Loucy (cell line): ENCODE measurements around the gene AHCYL1.
A peak's percentile ranks its signal among the peaks of the same experiment; 100 is the strongest.

Experiments used
- H2AFZ ChIP-seq: fragments of 200-600 bp; sonication (generic); 2 replicates; pipeline ENCODE4 v1.6.0; 2016; ENCODE audit warnings: antibody characterized with exemption, mild to moderate bottlenecking, low read length, moderate library complexity
- H3F3A ChIP-seq: fragments of 200-600 bp; 2 replicates; pipeline ENCODE4 v1.6.0; 2016; ENCODE audit warnings: antibody characterized with exemption, low read depth, mild to moderate bottlenecking
- H3K27me3 ChIP-seq: fragments of 200-600 bp; sonication (generic); 2 replicates; pipeline ENCODE4 v1.6.1; 2014; ENCODE audit warnings: low read length, mild to moderate bottlenecking; ENCODE audit not compliant: insufficient read depth, poor library complexity, severe bottlenecking
- H3K36me3 ChIP-seq: fragments of 200-600 bp; sonication (generic); 2 replicates; pipeline ENCODE4 v1.6.1; 2016; ENCODE audit warnings: low read length; ENCODE audit not compliant: insufficient read depth
- H3K4me1 ChIP-seq: fragments of 200-600 bp; sonication (generic); 2 replicates; pipeline ENCODE4 v1.5.1; 2014; ENCODE audit warnings: low read length, mild to moderate bottlenecking; ENCODE audit not compliant: insufficient read depth, poor library complexity, severe bottlenecking
- H3K4me2 ChIP-seq: fragments of 200-600 bp; sonication (generic); 2 replicates; pipeline ENCODE4 v1.6.0; 2014; ENCODE audit warnings: antibody characterized with exemption, low read length, low read depth, mild to moderate bottlenecking; ENCODE audit not compliant: poor library complexity, severe bottlenecking
- H3K4me3 ChIP-seq: fragments of 200-600 bp; sonication (generic); 2 replicates; pipeline ENCODE4 v1.5.1; 2014; ENCODE audit warnings: low read length, mild to moderate bottlenecking, mixed read lengths; ENCODE audit not compliant: poor library complexity, severe bottlenecking
- H3K79me2 ChIP-seq: fragments of 200-600 bp; sonication (generic); 2 replicates; pipeline ENCODE4 v1.6.1; 2014; ENCODE audit warnings: low read length; ENCODE audit not compliant: insufficient read depth
- H3K9ac ChIP-seq: fragments of 200-600 bp; sonication (generic); 2 replicates; pipeline ENCODE4 v1.6.0; 2014; ENCODE audit warnings: mild to moderate bottlenecking, low read depth, low read length, moderate library complexity; ENCODE audit not compliant: poor library complexity, severe bottlenecking
- H3K9me2 ChIP-seq: fragments of 200-600 bp; sonication (generic); replicated peaks from 2 replicates; pipeline ENCODE4 v1.6.1; 2016; ENCODE audit warnings: low read depth, low read length, mixed read lengths
- H3K9me3 ChIP-seq: fragments of 200-600 bp; sonication (generic); 2 replicates; pipeline ENCODE4 v1.6.1; 2014; ENCODE audit warnings: mild to moderate bottlenecking, antibody characterized with exemption, low read length, low read depth; ENCODE audit not compliant: insufficient read depth
- H4K20me1 ChIP-seq: fragments of 200-600 bp; sonication (generic); 2 replicates; pipeline ENCODE4 v1.6.0; 2014; ENCODE audit warnings: antibody characterized with exemption, low read length, mild to moderate bottlenecking; ENCODE audit not compliant: insufficient read depth, poor library complexity, severe bottlenecking
- EZH2phosphoT487 ChIP-seq: fragments of 200-600 bp; IDR thresholded peaks from 2 replicates; pipeline ENCODE4 v1.6.1; 2018; ENCODE audit warnings: antibody characterized with exemption, mild to moderate bottlenecking, moderate library complexity, borderline replicate concordance
- TF ChIP-seq, protein P1 (sequence below): fragments of 200-600 bp; sonication (generic); conservative IDR thresholded peaks from 2 replicates; pipeline ENCODE4 v1.5.1; 2014; ENCODE audit warnings: mild to moderate bottlenecking, antibody characterized with exemption, low read length

The AHCYL1 gene

DNA sequence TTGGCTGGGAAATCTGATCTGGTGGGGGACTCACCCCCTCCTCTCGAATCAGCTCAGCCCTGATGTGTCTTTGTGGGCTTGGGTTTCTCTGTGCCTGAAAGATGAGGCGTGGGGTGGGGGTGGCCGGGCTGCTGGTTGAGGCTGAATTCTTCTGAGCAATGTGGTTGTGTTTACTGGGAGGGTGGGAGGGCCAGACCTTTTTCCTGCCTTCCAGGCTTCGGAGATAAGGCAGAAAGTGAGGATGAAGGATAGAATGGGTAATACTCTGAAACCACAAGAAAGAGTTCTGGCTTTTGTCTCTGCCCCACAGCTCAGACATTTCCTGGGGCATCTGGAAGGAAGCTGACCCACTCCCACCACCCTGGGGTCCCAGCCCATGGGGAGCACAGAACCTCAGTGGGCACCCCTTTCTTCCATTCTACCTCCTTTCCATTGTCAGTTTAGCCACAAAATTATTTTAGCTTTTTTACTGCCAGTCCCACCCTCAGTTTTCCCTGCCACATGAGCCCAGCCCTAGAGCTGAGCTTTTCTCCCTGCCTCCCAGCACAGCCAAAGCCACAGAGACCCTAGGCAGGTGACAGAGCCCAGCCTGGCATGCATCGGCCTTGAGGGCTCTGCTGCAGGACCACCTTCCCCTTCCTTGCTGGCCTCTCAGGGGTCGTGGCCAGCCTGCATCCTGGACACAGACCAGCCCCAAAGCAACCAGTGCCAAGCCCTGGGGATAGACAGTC lies 74.7 kb downstream of the AHCYL1 start:
- Histone ChIP-seq H2AFZ (no peak overlapping the region), H3K9me3 (no peaks in the 10 kb centered on the region), H3K36me3 (peaks cover 31% of the 10 kb centered on the region; the same call in 1 of the 2 replicates), H3K4me1 (no peaks in the 10 kb centered on the region), H3K4me3 (no peak overlapping the region), H4K20me1 (peaks cover 2% of the 10 kb centered on the region), H3F3A (no peaks in the 10 kb centered on the region), H3K4me2 (no peak overlapping the region), H3K9ac (no peak overlapping the region), H3K27me3 (no peaks in the 10 kb centered on the region), H3K79me2 (no peaks in the 10 kb centered on the region), H3K9me2 (no peaks in the 10 kb centered on the region)
- TF ChIP-seq, protein P1, sequence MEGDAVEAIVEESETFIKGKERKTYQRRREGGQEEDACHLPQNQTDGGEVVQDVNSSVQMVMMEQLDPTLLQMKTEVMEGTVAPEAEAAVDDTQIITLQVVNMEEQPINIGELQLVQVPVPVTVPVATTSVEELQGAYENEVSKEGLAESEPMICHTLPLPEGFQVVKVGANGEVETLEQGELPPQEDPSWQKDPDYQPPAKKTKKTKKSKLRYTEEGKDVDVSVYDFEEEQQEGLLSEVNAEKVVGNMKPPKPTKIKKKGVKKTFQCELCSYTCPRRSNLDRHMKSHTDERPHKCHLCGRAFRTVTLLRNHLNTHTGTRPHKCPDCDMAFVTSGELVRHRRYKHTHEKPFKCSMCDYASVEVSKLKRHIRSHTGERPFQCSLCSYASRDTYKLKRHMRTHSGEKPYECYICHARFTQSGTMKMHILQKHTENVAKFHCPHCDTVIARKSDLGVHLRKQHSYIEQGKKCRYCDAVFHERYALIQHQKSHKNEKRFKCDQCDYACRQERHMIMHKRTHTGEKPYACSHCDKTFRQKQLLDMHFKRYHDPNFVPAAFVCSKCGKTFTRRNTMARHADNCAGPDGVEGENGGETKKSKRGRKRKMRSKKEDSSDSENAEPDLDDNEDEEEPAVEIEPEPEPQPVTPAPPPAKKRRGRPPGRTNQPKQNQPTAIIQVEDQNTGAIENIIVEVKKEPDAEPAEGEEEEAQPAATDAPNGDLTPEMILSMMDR: no peak
- no peak for TF ChIP-seq EZH2phosphoT487

DNA sequence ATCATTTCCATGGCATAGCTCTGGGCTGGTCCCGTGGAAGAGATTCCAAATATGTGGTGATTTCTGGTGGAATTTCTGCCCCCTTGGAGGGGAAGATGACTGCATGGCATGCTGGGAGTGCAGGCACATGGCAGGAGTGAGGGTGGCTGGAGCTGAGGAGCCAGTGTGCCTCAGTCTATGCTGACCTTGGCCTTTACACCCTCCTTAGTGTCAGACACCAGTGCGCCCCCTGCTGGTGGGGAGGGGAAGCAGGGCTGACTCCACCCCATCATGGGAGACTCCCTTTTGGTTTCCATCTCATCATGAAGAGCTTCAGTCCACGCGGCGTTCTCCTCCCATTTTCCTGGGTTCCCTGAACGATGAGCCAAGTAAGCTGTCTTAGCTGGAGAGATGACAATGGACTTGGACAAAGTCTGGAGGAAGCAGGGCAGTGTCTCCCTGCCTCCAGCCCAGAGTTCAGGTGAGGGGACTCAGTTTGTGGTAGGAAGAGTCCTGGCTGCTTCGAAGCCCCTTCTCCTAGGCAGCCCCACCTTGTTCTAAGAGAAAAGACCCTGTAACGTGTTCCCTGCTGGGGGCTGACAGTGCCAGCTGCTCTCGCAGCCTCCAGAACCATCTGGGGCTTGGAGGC lies 75.6 kb downstream of the AHCYL1 start:
- Histone ChIP-seq H3K4me2 (no peak overlapping the region), H3F3A (no peaks in the 10 kb centered on the region), H3K4me1 (no peaks in the 10 kb centered on the region), H3K36me3 (peaks cover 23% of the 10 kb centered on the region; the same call in 1 of the 2 replicates), H3K9me3 (no peaks in the 10 kb centered on the region), H2AFZ (no peak overlapping the region), H3K27me3 (no peaks in the 10 kb centered on the region), H3K79me2 (no peaks in the 10 kb centered on the region), H4K20me1 (no peaks in the 10 kb centered on the region), H3K9me2 (no peaks in the 10 kb centered on the region), H3K9ac (no peak overlapping the region), H3K4me3 (no peak overlapping the region)
- TF ChIP-seq, protein P1: peak; percentile 95
- TF ChIP-seq EZH2phosphoT487: no peak

DNA sequence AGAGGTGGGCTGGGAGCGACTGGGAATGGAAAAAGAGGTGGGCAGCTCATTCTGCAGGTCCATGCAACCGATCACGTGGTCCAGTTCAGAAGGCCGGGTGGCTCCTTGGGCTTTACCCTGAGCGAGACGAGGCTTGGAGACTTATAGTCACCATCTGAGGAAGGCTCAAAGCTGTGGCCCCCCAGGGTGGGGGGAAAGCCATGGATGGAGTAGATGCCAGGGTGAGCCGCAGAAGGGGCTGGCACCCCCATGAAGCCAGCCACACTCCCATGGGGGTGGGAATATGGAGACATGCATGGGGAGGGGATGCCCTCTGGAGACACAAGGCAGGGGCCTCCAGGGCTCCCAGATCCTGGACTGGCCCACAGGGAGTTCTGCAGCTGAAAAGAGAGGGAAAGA lies 76.1 kb downstream of the AHCYL1 start:
- Histone ChIP-seq H3K9me2 (no peaks in the 10 kb centered on the region), H3F3A (no peaks in the 10 kb centered on the region), H3K4me2 (no peak overlapping the region), H3K4me3 (no peak overlapping the region), H3K36me3 (peaks cover 17% of the 10 kb centered on the region; the same call in 1 of the 2 replicates), H3K4me1 (no peaks in the 10 kb centered on the region), H3K79me2 (no peaks in the 10 kb centered on the region), H4K20me1 (no peaks in the 10 kb centered on the region), H3K9ac (no peak overlapping the region), H2AFZ (no peak overlapping the region), H3K27me3 (no peaks in the 10 kb centered on the region), H3K9me3 (no peaks in the 10 kb centered on the region)
- TF ChIP-seq EZH2phosphoT487: no peak
- TF ChIP-seq, protein P1: no peak
